Hematopoietic multipotent progenitor cell treated with erythropoietin and hydrocortisone succinate and interleukin-3 and kit ligand, for 4 days (in vitro differentiated cells): ENCODE data around the gene PARD3B.

ENCODE experiments used
- DNase-seq: peaks from one replicate; pipeline ENCODE4 v3.0.0-alpha.2; 2015

Gene PARD3B

DNA sequence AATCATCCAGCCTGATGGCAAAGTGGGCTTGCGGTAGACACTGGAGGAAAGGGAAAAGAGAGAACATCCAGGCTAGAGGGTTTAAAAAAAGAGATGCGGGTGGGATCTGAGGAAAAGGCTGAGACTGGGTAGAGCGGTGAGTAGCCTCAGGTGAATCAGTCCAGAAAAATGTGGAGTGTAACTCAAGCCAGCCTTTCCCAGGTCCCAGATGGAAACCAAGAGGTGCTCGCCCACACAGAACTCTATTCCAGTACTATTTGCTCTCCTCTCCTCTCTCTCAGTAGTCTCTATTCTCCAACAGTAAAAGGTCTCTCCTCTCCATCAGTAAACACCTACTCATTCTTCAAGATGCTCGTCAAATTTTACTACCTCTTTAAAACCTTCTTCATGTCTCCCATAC, 1098.7 kb downstream of the PARD3B start:
- no peak for DNase-seq

DNA sequence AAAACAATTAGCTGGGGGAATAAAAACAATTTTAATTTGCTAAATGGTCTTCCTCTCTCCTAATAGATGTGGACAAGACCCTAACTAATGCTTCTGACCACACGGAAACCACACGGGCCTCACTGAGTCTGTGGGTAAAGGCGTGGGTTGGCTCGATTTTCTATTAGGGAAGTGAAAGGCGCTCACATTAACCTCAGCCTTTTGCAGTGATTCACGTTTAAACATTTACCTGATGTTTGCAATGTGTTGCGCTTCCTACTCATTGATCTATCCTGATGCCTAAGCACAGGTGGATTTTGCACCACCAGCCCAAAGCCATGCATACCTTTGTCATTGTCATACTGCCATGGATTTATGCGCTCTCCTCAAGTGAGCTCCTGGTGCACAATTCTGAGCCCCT, 1101.4 kb downstream of the PARD3B start:
- no peak for DNase-seq

DNA sequence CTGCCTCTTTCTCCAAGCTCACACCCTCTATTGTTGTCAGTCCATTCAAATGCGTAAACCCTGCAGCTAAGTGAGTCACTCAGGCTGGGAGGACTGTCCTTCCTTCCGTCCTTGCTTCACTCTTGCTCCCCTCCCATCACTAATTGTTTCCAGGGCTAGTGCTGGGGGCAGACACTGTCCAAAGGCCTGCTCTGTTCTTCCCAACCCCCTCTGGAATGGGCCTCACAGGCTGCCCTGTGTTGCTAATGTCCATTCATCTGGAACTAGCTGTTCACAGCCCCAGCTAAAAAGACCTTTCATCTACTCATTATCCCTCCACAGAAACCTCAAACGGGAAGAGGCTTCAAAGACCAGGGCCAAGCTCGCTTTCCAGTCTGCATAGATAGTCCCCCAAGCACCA, 1105.2 kb downstream of the PARD3B start:
- DNase-seq = no peak

DNA sequence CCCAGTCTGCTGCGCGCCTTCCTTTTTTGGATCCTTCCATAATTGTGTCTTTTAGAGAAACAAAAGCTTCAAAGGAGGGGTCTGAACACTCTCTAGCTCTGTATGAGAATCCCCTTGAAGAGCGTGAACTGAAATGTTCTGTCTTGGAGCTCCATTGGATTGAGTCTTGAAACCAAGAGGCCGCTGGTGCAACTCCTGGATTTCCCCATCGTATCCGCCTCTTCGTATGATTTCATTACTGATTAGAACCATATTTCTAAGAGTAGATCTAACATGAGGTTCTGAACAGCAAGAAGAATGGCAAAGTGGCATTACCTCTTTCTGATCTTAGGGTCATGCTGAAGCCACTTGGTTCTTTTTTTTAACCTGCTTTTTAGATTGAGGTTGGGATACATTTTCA, 1105.7 kb downstream of the PARD3B start:
- DNase-seq = no peak

DNA sequence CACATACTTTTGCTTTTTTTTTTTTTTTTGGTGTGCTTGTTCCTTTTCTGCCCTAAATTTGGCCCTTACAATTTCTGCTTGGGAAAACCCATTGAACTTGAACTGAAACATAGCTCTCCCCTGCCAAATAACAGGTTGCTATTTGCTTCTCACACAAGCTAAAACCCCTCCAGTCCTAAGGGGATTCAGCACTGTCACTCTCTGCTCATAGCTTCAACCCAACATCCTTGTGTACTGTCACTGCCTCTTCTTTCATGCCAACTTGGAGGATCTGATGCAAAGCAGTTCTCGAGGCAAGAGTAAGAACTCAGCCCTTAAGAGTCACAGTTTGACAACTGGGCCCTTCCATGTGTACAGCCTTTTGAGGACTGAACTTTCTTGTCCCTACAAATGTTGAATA, 1106.4 kb downstream of the PARD3B start:
- DNase-seq = no peak

DNA sequence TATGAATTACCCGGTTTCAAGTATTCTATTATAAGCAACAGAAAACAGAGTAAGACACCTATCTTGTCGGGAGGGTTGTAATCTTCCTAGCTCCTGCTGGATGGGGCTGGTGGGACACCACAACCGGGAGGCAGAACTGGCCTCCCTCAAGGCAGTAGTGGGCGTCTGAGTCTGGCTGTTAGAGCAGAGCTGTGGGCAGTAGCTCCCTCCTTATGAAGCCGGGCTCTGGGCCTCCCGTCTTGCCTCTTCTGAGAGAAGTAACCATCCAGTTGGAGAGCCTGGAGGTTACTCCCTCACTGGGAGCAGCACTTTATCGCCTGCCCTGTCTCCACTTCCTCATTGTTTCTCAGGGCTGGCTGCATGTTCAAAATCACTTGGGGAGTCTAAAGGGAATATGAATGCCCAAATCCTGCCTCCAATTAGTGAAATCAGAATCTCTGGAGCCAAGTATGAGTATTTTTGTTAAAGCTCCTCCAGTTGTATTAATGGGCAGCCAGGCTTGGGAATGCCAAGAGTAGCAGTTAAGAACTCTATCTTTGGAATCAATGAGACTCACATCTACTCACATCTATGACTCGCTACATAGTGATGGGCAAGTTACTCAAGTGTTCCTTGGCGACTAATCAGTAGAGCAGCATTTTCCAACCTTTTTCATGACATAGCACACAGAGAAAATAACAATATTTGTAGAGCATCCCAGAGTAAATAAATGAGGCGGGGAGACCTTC, 1109.8 kb downstream of the PARD3B start:
- DNase-seq = no peak

DNA sequence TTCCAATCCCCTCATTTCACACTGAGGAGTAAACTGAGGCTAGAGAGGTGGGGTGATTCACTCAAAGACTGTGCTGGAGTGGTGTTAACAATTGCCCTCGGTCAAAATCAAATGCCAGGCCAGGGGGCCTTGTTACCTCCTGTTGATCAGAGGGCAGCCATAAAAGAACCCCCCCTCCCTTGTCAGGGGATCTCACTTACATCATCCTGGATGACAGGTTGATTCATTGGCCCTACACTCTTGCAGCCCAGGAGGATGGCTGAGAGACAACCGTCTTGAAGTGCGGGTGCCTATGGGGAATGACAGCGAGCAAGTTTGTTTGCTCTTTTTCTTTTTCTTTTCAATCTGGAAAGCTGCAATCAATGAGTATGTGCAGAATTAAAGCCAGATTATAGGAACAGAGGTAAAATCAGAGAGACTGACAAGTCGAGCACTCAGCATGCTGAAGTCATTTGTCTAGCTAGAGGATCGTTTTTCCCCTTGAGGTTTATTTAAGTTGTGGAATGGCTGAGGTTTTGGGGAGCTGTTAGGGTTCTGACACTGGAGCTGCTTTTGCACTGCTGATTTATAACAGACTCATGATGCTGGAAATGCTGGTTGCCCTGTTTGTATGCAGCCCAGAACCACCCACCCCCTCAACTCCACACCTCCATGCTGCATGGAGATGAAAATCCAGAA, 1110.6 kb downstream of the PARD3B start:
- DNase-seq = no peak

DNA sequence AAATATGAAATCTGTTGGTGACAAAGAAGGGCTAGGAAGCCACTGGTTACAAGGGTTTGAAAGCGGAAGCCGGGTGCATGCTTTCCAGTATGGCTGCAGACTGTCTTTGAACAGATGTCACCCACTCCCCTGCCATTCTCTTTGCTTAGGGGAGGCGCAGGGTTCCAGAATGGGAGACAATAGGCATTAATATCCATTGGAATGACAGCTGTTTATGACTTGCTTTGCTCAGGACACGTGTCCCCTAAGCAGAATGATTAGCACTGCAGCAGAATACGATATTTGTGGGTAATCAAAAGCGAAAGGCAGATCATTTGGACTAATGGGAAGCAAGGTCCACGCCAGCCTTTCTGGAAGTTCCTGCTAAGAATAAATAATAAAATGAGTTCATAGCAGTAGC, 1111.2 kb downstream of the PARD3B start:
- no peak for DNase-seq

DNA sequence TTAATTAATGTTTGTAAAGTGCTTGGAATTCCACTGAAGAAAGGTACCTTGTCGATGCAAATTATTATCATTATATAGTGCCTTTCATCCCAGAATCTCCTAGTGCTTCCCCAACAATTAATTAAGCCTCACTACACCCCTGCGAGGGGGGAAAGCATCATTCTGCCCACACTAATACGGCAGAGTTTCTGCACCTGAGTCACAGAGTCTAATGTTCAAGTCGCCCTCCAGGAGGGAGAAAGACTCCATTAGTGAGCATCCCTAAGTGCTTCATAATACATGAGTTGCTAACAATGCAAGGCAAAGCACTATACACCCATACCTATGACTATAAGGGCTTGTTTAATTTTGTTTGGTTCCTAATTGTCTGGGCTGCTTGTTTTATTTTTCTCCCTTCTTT, 1111.7 kb downstream of the PARD3B start:
- no peak for DNase-seq

DNA sequence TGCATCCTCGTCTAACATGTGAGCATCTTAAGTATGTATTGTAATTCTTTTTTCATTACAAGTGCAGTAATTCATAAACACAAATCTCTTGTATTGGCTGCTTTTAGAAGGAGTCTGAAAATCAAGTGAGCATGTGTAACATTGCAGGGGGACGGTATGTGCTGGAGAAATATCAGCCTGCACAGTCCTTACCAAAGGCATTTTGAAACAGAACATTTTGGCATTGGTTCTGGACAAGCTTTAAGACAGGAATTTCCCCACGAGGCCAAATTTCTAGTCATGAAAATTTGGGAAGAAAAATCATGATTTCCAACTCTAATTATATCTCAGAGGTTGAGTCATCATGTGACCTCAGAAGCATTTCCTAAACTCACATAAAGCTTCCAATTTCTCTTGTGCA, 1112.3 kb downstream of the PARD3B start:
- DNase-seq = no peak

DNA sequence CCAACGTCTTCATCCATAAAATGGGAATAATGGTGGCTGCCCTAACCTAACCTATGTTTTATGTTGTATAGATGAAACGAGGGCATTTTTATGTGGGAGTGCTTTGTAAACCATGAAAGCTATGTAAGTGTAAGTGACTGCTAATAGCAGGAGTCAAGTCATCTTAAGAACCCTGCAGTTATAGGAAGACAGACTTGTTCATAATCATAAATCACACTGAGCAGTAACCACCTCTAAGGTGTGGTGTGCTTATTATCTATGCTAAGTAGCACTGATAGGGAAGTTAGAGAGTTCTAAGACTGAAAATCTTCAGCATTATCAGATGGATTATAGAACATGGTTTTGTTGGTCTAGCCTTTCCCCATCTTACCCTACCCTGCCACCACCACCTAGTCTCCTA, 1112.8 kb downstream of the PARD3B start:
- DNase-seq = no peak

DNA sequence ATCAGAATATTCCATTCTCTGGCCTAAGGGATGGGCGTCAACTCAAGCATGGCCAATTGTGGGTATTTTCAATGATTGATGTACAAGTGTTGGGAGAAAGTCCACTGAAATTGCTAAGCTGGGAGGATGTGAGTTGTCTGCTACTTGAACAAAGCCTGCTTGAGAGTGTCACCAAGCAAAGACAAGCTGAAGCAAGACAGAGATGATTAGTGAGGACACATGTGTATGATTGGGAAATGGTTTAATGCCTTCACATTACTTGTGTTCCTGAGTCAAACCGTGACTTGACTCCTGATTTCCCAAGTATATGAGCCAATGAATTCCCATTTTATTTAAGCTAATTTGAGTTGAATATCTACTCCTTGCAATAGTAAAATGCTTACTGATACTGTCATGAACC, 1113.3 kb downstream of the PARD3B start:
- DNase-seq = no peak

DNA sequence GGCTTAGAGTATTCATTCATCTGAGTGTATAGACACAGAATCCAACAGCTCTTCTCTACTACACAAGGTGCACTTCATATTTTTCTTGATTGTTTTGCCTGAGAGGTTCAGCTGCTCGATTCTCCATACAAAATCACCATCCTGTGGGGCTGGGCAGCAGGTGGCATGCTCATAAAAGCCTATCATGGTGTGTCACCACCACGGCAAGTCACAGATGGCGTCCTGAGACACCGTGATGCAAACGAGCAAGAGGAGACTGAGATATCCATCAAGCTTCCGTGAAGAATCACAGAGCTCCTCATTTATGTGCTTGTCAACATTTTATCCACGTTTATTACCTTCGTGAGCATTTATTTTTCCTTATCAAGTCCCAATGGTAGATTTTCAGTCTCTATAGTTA, 1114.6 kb downstream of the PARD3B start:
- DNase-seq = no peak

DNA sequence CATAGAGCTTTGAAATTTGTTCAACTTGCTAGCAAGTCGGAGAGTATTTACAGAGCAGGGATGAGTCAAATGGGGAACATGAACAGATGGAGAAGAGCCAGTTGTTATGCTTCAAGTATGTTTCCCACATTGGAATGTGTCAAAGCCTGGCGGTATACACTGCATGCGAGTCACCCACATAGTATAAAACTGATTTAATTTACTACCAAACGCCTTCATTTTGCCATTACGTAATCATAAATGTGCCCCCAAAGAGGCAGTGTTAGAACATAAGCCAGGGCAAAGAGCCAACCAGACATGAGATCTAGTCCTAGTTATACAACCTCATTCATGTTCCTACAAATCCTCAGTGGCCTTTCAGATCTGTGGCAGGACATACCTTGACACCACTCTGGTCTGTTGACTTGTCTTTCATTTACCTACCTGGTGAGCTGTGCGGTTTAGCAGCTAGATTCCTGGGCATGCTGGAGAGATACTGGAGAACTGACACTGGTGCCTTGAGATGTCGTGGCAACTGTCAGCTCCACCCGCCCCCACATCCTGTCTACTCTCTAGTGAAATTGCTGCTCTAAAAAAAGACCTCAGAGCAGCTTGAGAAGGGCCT, 1115.3 kb downstream of the PARD3B start:
- peak; percentile 49 for DNase-seq

DNA sequence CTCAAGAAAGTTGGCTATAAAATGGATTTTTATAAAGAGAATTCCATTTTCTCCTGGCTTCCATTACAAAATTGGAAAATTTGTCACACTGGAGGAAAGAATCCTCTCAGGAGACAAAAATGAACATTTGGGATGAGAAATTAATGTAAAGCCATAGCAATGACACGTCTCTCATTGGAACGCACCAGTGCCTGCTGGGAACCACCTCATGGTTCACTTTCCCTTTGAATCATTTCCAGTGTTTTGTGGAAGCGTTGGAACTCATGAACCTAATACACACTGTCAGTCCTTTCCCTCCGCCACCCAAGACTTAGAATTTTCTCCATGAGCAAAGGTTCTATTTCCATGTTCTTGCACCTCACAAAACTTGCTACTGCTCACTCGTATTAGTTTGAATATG, 1116.0 kb downstream of the PARD3B start:
- no peak for DNase-seq

DNA sequence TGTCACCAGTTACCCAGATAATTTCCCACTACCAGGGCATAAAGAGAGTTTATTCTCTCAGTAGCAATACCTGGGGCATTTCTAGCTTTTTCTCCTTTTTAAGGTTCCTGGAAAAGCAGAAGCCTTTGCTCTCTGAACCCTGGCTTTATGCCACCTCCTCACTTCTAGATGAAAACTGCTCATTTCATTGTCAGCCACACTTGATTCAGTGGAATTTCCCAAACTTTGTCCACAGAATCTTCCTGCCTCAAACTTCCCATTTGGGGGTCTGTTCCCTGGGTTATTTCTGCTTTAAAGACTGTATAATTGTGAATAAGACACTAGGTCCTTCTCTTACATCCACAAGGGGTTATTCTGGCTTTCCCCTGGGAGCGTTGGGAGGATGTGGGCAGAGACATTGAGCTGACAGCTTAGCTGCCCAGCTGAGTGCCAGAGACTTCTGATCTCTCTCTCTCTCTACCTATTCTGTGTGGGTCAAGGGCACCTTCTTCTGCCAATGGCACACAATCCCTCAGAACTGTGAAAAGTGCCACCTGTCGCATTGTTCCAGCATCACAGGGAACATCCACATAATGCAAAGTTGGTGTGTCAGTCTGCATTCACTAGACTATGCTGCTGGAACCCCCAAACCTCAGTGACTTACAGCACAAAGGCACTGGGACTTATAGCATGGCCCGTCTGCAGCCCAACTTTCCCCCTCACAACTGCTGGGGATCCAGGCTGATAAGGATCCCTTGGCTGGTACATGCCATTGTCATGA, 1117.1 kb downstream of the PARD3B start:
- DNase-seq = no peak

DNA sequence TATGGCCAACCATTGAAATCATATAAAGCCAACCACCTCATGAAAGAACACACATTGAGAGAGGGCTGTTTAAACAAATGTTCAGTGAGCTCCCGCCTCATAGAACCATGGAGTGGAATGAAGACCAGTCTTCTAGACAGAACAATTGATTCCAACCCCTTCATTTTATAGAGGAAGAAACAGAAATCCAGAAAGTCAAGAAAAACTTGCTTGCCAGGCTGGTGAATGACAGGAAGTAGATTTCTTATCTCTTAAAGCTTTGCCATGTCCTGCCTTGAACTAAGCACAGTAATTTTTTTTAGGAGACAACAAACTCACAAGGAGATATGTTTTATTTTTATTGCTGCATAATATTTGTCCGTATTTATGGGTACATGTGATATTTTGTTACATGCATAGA, 1120.5 kb downstream of the PARD3B start:
- no peak for DNase-seq
